Mononuclear cell (primary cell): ENCODE results near the gene CLK3. TPM values are rescaled to one million over a fixed set of nuclear protein-coding genes. Genes with fewer than 3 reads are reported as not detected.
"Not testable (repeated sequence)": the region's sequence is repeated elsewhere in the genome, so short reads cannot be mapped to it uniquely, and the experiment has no call there.

Source experiments
- H3K27me3 ChIP-seq: 2 replicates; pipeline ENCODE4 v1.6.0; 2011; ENCODE audit warnings: low read length, control low read depth; ENCODE audit not compliant: insufficient read depth
- H3K4me1 ChIP-seq: 2 replicates; pipeline ENCODE4 v1.5.1; 2011; ENCODE audit warnings: mild to moderate bottlenecking, low read length, control low read depth; ENCODE audit not compliant: insufficient read depth
- H3K4me3 ChIP-seq: 2 replicates; pipeline ENCODE4 v1.5.1; 2011; ENCODE audit warnings: mild to moderate bottlenecking, low read length, moderate library complexity
- H3K9me3 ChIP-seq: 2 replicates; pipeline ENCODE4 v1.5.1; 2011; ENCODE audit warnings: low read depth, mild to moderate bottlenecking, control low read depth, low read length
- total RNA-seq: library from RNA; depleted of rRNA; stranded (reverse); fragments of >200 nt; gene quantifications from one replicate; pipeline ENCODE4 v1.2.3, GENCODE V29; 2012

The CLK3 gene
- total RNA-seq, 1 donor: 158 TPM

- Histone ChIP-seq H3K9me3 (no peaks in the 10 kb centered on the region), H3K4me1 (peaks cover 34% of the 10 kb centered on the region), H3K27me3 (no peaks in the 10 kb centered on the region), H3K4me3 (no peak overlapping the region)
Observed at GRCh38 chr15:74624020-74624602, 8.5 kb downstream of the CLK3 start.

- H3K27me3 ChIP-seq: no peaks in the 10 kb centered on the region
- H3K4me1 ChIP-seq: peaks cover 37% of the 10 kb centered on the region
- no peak overlapping the region for H3K4me3 ChIP-seq
- no peaks in the 10 kb centered on the region for H3K9me3 ChIP-seq
Observed at GRCh38 chr15:74625693-74626092, 10.1 kb downstream of the CLK3 start.

GRCh38 chr15:74626336-74626735 lies 10.7 kb downstream of the CLK3 start:
- peaks cover 34% of the 10 kb centered on the region for H3K4me1 ChIP-seq
- H3K9me3 ChIP-seq: no peaks in the 10 kb centered on the region
- no peak overlapping the region for H3K4me3 ChIP-seq
- H3K27me3 ChIP-seq: no peaks in the 10 kb centered on the region

- no peaks in the 10 kb centered on the region for H3K27me3 ChIP-seq
- no peak overlapping the region for H3K4me3 ChIP-seq
Observed at GRCh38 chr15:74626752-74627692, 11.4 kb downstream of the CLK3 start.

GRCh38 chr15:74627766-74628165 lies 12.1 kb downstream of the CLK3 start:
- H3K4me3 ChIP-seq: no peak overlapping the region
- no peaks in the 10 kb centered on the region for H3K9me3 ChIP-seq
- H3K27me3 ChIP-seq: no peaks in the 10 kb centered on the region
- peaks cover 34% of the 10 kb centered on the region for H3K4me1 ChIP-seq

More at GRCh38 chr15:74626752-74627692, 11.4 kb downstream of the CLK3 start:
- Histone ChIP-seq H3K4me1 (peaks cover 34% of the 10 kb centered on the region), H3K9me3 (no peaks in the 10 kb centered on the region)

- peaks cover 34% of the 10 kb centered on the region for H3K4me1 ChIP-seq
- no peaks in the 10 kb centered on the region for H3K9me3 ChIP-seq
- H3K4me3 ChIP-seq: no peak overlapping the region
Observed at GRCh38 chr15:74628199-74628598, 12.6 kb downstream of the CLK3 start.

GRCh38 chr15:74628949-74629348 lies 13.3 kb downstream of the CLK3 start:
- Histone ChIP-seq H3K27me3 (no peaks in the 10 kb centered on the region), H3K9me3 (no peaks in the 10 kb centered on the region), H3K4me1 (peaks cover 34% of the 10 kb centered on the region), H3K4me3 (no peak overlapping the region)

More at GRCh38 chr15:74628199-74628598, 12.6 kb downstream of the CLK3 start:
- H3K27me3 ChIP-seq: no peaks in the 10 kb centered on the region

- H3K4me3 ChIP-seq: not testable (repeated sequence)
- H3K4me1 ChIP-seq: peaks cover 34% of the 10 kb centered on the region
Observed at GRCh38 chr15:74629696-74630095, 14.1 kb downstream of the CLK3 start.

GRCh38 chr15:74630284-74631086 lies 14.8 kb downstream of the CLK3 start:
- Histone ChIP-seq H3K9me3 (no peaks in the 10 kb centered on the region), H3K4me1 (peaks cover 34% of the 10 kb centered on the region)

More at GRCh38 chr15:74629696-74630095, 14.1 kb downstream of the CLK3 start:
- H3K27me3 ChIP-seq, H3K9me3 ChIP-seq: not testable (repeated sequence)

GRCh38 chr15:74631087-74631385 lies 15.4 kb downstream of the CLK3 start:
- no peak overlapping the region for H3K4me3 ChIP-seq
- H3K4me1 ChIP-seq: peaks cover 32% of the 10 kb centered on the region
- H3K9me3 ChIP-seq: no peaks in the 10 kb centered on the region
- no peaks in the 10 kb centered on the region for H3K27me3 ChIP-seq

More at GRCh38 chr15:74630284-74631086, 14.8 kb downstream of the CLK3 start:
- Histone ChIP-seq H3K4me3 (no peak overlapping the region), H3K27me3 (no peaks in the 10 kb centered on the region)

- Histone ChIP-seq H3K27me3 (no peaks in the 10 kb centered on the region), H3K9me3 (no peaks in the 10 kb centered on the region), H3K4me1 (peaks cover 28% of the 10 kb centered on the region), H3K4me3 (no peak overlapping the region)
Observed at GRCh38 chr15:74631408-74631807, 15.8 kb downstream of the CLK3 start.

GRCh38 chr15:74631935-74632560 lies 16.4 kb downstream of the CLK3 start:
- H3K4me1 ChIP-seq: peaks cover 22% of the 10 kb centered on the region
- H3K4me3 ChIP-seq: no peak overlapping the region
- no peaks in the 10 kb centered on the region for H3K27me3 ChIP-seq
- H3K9me3 ChIP-seq: no peaks in the 10 kb centered on the region

GRCh38 chr15:74632601-74633000 lies 17.0 kb downstream of the CLK3 start:
- Histone ChIP-seq H3K4me1 (peaks cover 16% of the 10 kb centered on the region), H3K4me3 (no peak overlapping the region), H3K27me3 (no peaks in the 10 kb centered on the region), H3K9me3 (no peaks in the 10 kb centered on the region)

- H3K9me3 ChIP-seq: no peaks in the 10 kb centered on the region
- H3K4me1 ChIP-seq: peaks cover 9% of the 10 kb centered on the region
- H3K27me3 ChIP-seq: no peaks in the 10 kb centered on the region
- H3K4me3 ChIP-seq: no peak overlapping the region
Observed at GRCh38 chr15:74633781-74634180, 18.1 kb downstream of the CLK3 start.

- H3K4me3 ChIP-seq: no peak overlapping the region
- H3K9me3 ChIP-seq: no peaks in the 10 kb centered on the region
- no peaks in the 10 kb centered on the region for H3K27me3 ChIP-seq
- peaks cover under 1% of the 10 kb centered on the region for H3K4me1 ChIP-seq
Observed at GRCh38 chr15:74635228-74635627, 19.6 kb downstream of the CLK3 start.
